OCI-LY1 (cell line): Measurements from ENCODE around the gene GALNT1.

Experiments
- EZH2 ChIP-seq: fragments of 200-600 bp; sonication (generic), shearing (Covaris generic); IDR thresholded peaks from 2 replicates; pipeline ENCODE4 v1.8.0; 2017; ENCODE audit warnings: borderline replicate concordance, mixed run types, mild to moderate bottlenecking, antibody characterized with exemption, low read length, moderate library complexity, mixed read lengths
- TF ChIP-seq, protein P1 (sequence below): fragments of 200-600 bp; sonication (generic), shearing (Covaris generic); IDR thresholded peaks from 2 replicates; pipeline ENCODE4 v1.5.1; 2017; ENCODE audit warnings: mild to moderate bottlenecking, antibody characterized with exemption, low read length, moderate library complexity, mixed read lengths

DNA sequence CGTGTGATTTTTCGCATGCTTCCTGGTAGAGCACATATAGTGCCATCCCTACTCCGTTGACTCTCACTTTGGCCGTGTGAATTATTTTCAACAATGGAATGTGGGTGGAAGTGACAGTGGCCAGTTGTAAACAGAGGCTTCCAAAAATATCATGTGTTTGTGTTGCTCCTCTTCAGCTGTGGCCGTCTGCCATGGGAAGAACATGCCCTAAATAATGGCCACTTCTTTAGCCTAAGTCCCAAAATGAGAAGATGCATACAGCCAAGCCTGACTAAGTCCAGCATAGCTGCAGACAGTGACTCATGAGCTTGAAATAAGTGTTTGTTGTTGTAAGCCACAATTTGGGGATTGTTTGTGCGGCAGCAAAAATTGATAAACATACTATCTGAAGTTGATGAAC is 8.9 kb upstream of the GALNT1 start:
- TF ChIP-seq, protein P1, sequence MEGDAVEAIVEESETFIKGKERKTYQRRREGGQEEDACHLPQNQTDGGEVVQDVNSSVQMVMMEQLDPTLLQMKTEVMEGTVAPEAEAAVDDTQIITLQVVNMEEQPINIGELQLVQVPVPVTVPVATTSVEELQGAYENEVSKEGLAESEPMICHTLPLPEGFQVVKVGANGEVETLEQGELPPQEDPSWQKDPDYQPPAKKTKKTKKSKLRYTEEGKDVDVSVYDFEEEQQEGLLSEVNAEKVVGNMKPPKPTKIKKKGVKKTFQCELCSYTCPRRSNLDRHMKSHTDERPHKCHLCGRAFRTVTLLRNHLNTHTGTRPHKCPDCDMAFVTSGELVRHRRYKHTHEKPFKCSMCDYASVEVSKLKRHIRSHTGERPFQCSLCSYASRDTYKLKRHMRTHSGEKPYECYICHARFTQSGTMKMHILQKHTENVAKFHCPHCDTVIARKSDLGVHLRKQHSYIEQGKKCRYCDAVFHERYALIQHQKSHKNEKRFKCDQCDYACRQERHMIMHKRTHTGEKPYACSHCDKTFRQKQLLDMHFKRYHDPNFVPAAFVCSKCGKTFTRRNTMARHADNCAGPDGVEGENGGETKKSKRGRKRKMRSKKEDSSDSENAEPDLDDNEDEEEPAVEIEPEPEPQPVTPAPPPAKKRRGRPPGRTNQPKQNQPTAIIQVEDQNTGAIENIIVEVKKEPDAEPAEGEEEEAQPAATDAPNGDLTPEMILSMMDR = no peak
- no peak for TF ChIP-seq EZH2
